Neuronal stem cell (in vitro differentiated cells): Measurements from ENCODE around the gene ARHGEF37.

Experiments used
- DNase-seq: peaks from one replicate; pipeline ENCODE4 v3.0.0-alpha.2; 2013; ENCODE audit warnings: low spot score
- H2AFZ ChIP-seq: one replicate; pipeline ENCODE4 v1.6.1; 2013; ENCODE audit warnings: mild to moderate bottlenecking, low read length, inconsistent platforms
- H2AK5ac ChIP-seq: 2 replicates; pipeline ENCODE4 v1.6.1; 2013; ENCODE audit warnings: low read depth, mild to moderate bottlenecking, inconsistent platforms, low read length, moderate library complexity, mixed read lengths
- H2BK120ac ChIP-seq: 2 replicates; pipeline ENCODE4 v1.6.1; 2013; ENCODE audit warnings: low read depth, mild to moderate bottlenecking, inconsistent platforms, low read length, moderate library complexity, mixed read lengths
- H2BK12ac ChIP-seq: one replicate; pipeline ENCODE4 v1.6.1; 2013; ENCODE audit warnings: low read length, inconsistent platforms
- H2BK15ac ChIP-seq: 2 replicates; pipeline ENCODE4 v1.6.1; 2013; ENCODE audit warnings: mild to moderate bottlenecking, low read length, inconsistent platforms, mixed read lengths
- H2BK5ac ChIP-seq: one replicate; pipeline ENCODE4 v1.6.1; 2013; ENCODE audit warnings: inconsistent platforms, mild to moderate bottlenecking, low read length, moderate library complexity
- H3K14ac ChIP-seq: one replicate; pipeline ENCODE4 v1.6.1; 2013; ENCODE audit warnings: low read length, inconsistent platforms
- H3K18ac ChIP-seq: 2 replicates; pipeline ENCODE4 v1.6.1; 2013; ENCODE audit warnings: low read length, inconsistent platforms
- H3K23ac ChIP-seq: 2 replicates; pipeline ENCODE4 v1.6.1; 2013; ENCODE audit warnings: low read depth, mild to moderate bottlenecking, mixed read lengths, low read length, inconsistent platforms; ENCODE audit not compliant: poor library complexity
- H3K27ac ChIP-seq: replicated peaks from 3 replicates; pipeline ENCODE4 v1.5.1; 2013; ENCODE audit warnings: low read length, inconsistent platforms
- H3K27me3 ChIP-seq, 3 experiments: 2 replicates each; pipeline ENCODE4 v1.6.1; 2013; ENCODE audit warnings: low read length in 3 of 3, mild to moderate bottlenecking in 2 of 3, inconsistent platforms in 1 of 3, low read depth in 1 of 3, mixed read lengths in 1 of 3, moderate library complexity in 1 of 3; ENCODE audit not compliant: control insufficient read depth in 3 of 3, insufficient read depth in 3 of 3
- H3K36me3 ChIP-seq, 2 donors: replicated peaks in 1 of 2; 2 replicates each; pipeline ENCODE4 v1.6.1; 2013; ENCODE audit warnings: low read length in 2 of 2; ENCODE audit not compliant: control insufficient read depth in 2 of 2, insufficient read depth in 2 of 2
- H3K4ac ChIP-seq: 2 replicates; pipeline ENCODE4 v1.6.1; 2013; ENCODE audit warnings: inconsistent platforms, mild to moderate bottlenecking, low read length, moderate library complexity
- H3K4me1 ChIP-seq, 2 donors: 1 replicate in 1 of 2; 2 replicates in 1 of 2; pipeline ENCODE4 v1.6.1; 2013; ENCODE audit warnings: low read length in 2 of 2, low read depth in 1 of 2; ENCODE audit not compliant: control insufficient read depth in 2 of 2, insufficient read depth in 1 of 2
- H3K4me2 ChIP-seq: one replicate; pipeline ENCODE4 v1.6.1; 2013; ENCODE audit warnings: mild to moderate bottlenecking, low read length, inconsistent platforms; ENCODE audit not compliant: insufficient read depth, poor library complexity, severe bottlenecking
- H3K4me3 ChIP-seq, 2 donors: 2 replicates each; pipeline ENCODE4 v1.5.1; 2013; ENCODE audit warnings: low read length in 2 of 2, mild to moderate bottlenecking in 2 of 2, inconsistent platforms in 1 of 2, moderate library complexity in 1 of 2
- H3K79me1 ChIP-seq: one replicate; pipeline ENCODE4 v1.6.1; 2013; ENCODE audit warnings: low read depth, mild to moderate bottlenecking, inconsistent platforms, low read length, moderate library complexity
- H3K9ac ChIP-seq: one replicate; pipeline ENCODE4 v1.6.1; 2013; ENCODE audit warnings: mild to moderate bottlenecking, low read depth, low read length, inconsistent platforms; ENCODE audit not compliant: poor library complexity
- H3K9me3 ChIP-seq, 2 donors: replicated peaks in 1 of 2; 2 replicates each; pipeline versions ENCODE3 to v1.6.1; 2013; ENCODE audit warnings: low read length in 2 of 2, mild to moderate bottlenecking in 2 of 2, inconsistent platforms in 1 of 2, low read depth in 1 of 2, mixed read lengths in 1 of 2, moderate library complexity in 1 of 2; ENCODE audit not compliant: control insufficient read depth in 2 of 2, insufficient read depth in 1 of 2
- H4K8ac ChIP-seq: one replicate; pipeline ENCODE4 v1.6.1; 2013; ENCODE audit warnings: low read depth, mild to moderate bottlenecking, inconsistent platforms, low read length, moderate library complexity
- H4K91ac ChIP-seq: one replicate; pipeline ENCODE4 v1.6.1; 2013; ENCODE audit warnings: low read length, low read depth, mild to moderate bottlenecking, inconsistent platforms; ENCODE audit not compliant: poor library complexity
- WGBS, 2 donors: extraction: QIAGEN DNeasy Blood & Tissue Kit; methylation state at CpG; one replicate each; pipeline ENCODE4 v1.1.7; 2013; ENCODE audit warnings: missing lambda C conversion rate in 2 of 2, mixed read lengths in 1 of 2; ENCODE audit not compliant: insufficient read length in 2 of 2, insufficient replicate concordance in 1 of 2; ENCODE audit errors: extremely low coverage in 2 of 2; 5-methylcytosine and 5-hydroxymethylcytosine counted together

Gene ARHGEF37

GRCh38 chr5:149614034-149614907 lies 33.0 kb downstream of the ARHGEF37 start:
- Histone ChIP-seq H3K14ac (no peak overlapping the region), H3K4me2 (no peak overlapping the region), H2AFZ (no peak overlapping the region), H3K79me1 (no peaks in the 10 kb centered on the region), H2BK120ac (no peak overlapping the region), H3K36me3 (no peaks in the 10 kb centered on the region), H2AK5ac (no peak overlapping the region), H2BK12ac (no peak overlapping the region), H4K8ac (no peak overlapping the region), H3K4me1 (peaks cover 0 to 1% of the 10 kb centered on the region in 2 donors), H3K27me3 (no peaks in the 10 kb centered on the region), H4K91ac (no peak overlapping the region), H3K23ac (no peak overlapping the region), H3K4me3 (no peak overlapping the region), H3K4ac (no peak overlapping the region), H2BK5ac (no peak overlapping the region), H2BK15ac (no peak overlapping the region), H3K9ac (no peak overlapping the region), H3K18ac (no peak overlapping the region), H3K27ac (no peak overlapping the region), H3K9me3 (peaks cover 8 to 9% of the 10 kb centered on the region in 2 donors)
- DNase-seq: no peak
- WGBS, 2 donors: no CpG with 5 or more reads among the region's 8 CpGs

DNA sequence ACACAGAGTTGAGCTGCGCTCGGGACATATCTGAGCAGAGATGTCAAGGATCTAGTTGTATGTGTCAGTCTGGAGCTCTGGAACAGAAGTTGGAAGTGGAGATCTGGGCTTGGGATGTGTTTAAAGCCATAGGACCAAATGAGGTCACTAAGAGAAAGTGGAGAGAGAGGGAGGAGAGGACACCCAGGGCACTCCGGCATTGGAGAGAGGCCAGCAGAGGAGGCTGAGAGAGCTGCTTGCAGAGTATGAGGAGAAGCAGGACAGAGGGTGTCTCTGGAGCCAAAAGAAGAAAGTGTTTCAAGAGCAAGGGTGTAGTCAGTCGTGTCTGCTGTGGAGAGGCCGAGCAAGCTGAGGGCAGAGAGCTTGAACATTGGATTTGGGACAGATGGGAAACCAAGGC lies 34.7 kb downstream of the ARHGEF37 start:
- no peak overlapping the region for H3K4ac ChIP-seq
- no peaks in the 10 kb centered on the region for H3K79me1 ChIP-seq
- H3K4me1 ChIP-seq: peaks cover 0 to 1% of the 10 kb centered on the region in 2 donors
- H4K8ac ChIP-seq: no peak overlapping the region
- H2BK15ac ChIP-seq: no peak overlapping the region
- no peak overlapping the region for H3K4me3 ChIP-seq
- no peak overlapping the region for H2BK120ac ChIP-seq
- no CpG with 5 or more reads among the region's 5 CpGs for WGBS, 2 donors
- no peak overlapping the region for H3K18ac ChIP-seq
- H3K9ac ChIP-seq: no peak overlapping the region
- no peak overlapping the region for H2BK5ac ChIP-seq
- H3K27ac ChIP-seq: no peak overlapping the region
- no peak overlapping the region for H3K14ac ChIP-seq
- no peak overlapping the region for H4K91ac ChIP-seq
- no peaks in the 10 kb centered on the region for H3K9me3 ChIP-seq
- DNase-seq: no peak
- no peak overlapping the region for H3K23ac ChIP-seq
- H3K27me3 ChIP-seq: no peaks in the 10 kb centered on the region
- no peak overlapping the region for H3K4me2 ChIP-seq
- H3K36me3 ChIP-seq: no peaks in the 10 kb centered on the region
- no peak overlapping the region for H2BK12ac ChIP-seq
- no peak overlapping the region for H2AFZ ChIP-seq
- no peak overlapping the region for H2AK5ac ChIP-seq

GRCh38 chr5:149616727-149617285 lies 35.5 kb downstream of the ARHGEF37 start:
- no peak overlapping the region for H2BK15ac ChIP-seq
- no peak overlapping the region for H4K91ac ChIP-seq
- no peaks in the 10 kb centered on the region for H3K36me3 ChIP-seq
- no peak for DNase-seq
- no peaks in the 10 kb centered on the region for H3K27me3 ChIP-seq
- no peak overlapping the region for H3K18ac ChIP-seq
- no peaks in the 10 kb centered on the region for H3K9me3 ChIP-seq
- H3K9ac ChIP-seq: no peak overlapping the region
- H2BK120ac ChIP-seq: no peak overlapping the region
- H3K4me1 ChIP-seq: peaks cover 0 to 1% of the 10 kb centered on the region in 2 donors
- no peak overlapping the region for H3K14ac ChIP-seq
- no peak overlapping the region for H3K23ac ChIP-seq
- H2AK5ac ChIP-seq: no peak overlapping the region
- no peak overlapping the region for H2BK5ac ChIP-seq
- H2AFZ ChIP-seq: no peak overlapping the region
- H4K8ac ChIP-seq: no peak overlapping the region
- H3K4ac ChIP-seq: no peak overlapping the region
- no peak overlapping the region for H3K27ac ChIP-seq
- no CpG with 5 or more reads among the region's 3 CpGs for WGBS, 2 donors
- no peak overlapping the region for H2BK12ac ChIP-seq
- no peak overlapping the region for H3K4me2 ChIP-seq
- no peak overlapping the region for H3K4me3 ChIP-seq
- H3K79me1 ChIP-seq: no peaks in the 10 kb centered on the region

DNA sequence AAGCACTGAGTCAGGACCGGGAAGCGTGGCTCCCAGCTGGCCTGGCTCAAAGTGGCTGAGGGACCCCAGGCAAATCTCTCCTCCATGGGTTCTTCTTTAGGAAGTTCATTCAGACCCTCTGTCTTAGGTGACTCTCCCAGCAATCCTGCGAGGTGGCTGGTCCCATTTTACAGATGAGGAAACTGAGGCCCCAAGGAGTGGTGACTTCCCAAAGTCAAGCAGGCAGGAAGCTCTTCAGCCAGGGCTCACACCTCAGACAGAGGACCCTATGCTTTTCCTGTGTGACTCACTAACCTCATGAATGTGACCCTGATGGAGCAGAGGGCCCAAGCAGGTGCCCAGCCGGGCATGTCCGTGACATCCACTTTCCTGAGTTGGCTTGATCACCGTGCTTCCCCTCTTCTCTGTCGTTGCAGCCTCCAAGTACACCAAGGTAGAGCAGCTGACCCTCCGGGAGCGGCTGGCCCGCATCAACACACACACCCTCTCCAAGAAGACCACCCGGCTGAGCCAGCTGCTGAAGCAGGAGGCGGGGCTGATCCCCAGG lies 36.5 kb downstream of the ARHGEF37 start:
- no peak overlapping the region for H2BK15ac ChIP-seq
- no peak overlapping the region for H2AK5ac ChIP-seq
- peaks cover 0 to 1% of the 10 kb centered on the region in 2 donors for H3K4me1 ChIP-seq
- no peak overlapping the region for H3K14ac ChIP-seq
- H3K9me3 ChIP-seq: no peaks in the 10 kb centered on the region
- no peaks in the 10 kb centered on the region for H3K27me3 ChIP-seq
- no peak overlapping the region for H3K27ac ChIP-seq
- H2BK5ac ChIP-seq: no peak overlapping the region
- no peak overlapping the region for H4K91ac ChIP-seq
- H3K4me3 ChIP-seq: no peak overlapping the region
- no peak overlapping the region for H2BK120ac ChIP-seq
- no peak overlapping the region for H2BK12ac ChIP-seq
- no peak for DNase-seq
- no peak overlapping the region for H3K9ac ChIP-seq
- no peaks in the 10 kb centered on the region for H3K79me1 ChIP-seq
- no peaks in the 10 kb centered on the region for H3K36me3 ChIP-seq
- H3K18ac ChIP-seq: peak overlapping the region; percentile 34
- WGBS, 2 donors: no CpG with 5 or more reads among the region's 12 CpGs
- H3K4me2 ChIP-seq: no peak overlapping the region
- no peak overlapping the region for H4K8ac ChIP-seq
- no peak overlapping the region for H3K23ac ChIP-seq
- H2AFZ ChIP-seq: no peak overlapping the region
- H3K4ac ChIP-seq: no peak overlapping the region
